Measurements from ENCODE around the gene TPRG1. TPM values are rescaled to one million over a fixed set of nuclear protein-coding genes. Genes with fewer than 3 reads are reported as not detected.

TPRG1 gene
- total and polyA plus RNA-seq, 2 of the 8 experiments (the other 6 are each of a cell fraction or from before 2014, with no cell fraction given): 0.37 to 0.47 TPM

GRCh38 chr3:189132839-189133238, 38.9 kb upstream of the TPRG1 start:
- Histone ChIP-seq H3K4me3 (ENCODE audit: extremely low read depth in 1 of 4, insufficient read depth in 2 of 4, low read depth in 3 of 4, low read length in 4 of 4) (no peak overlapping the region), H2BK12ac (ENCODE audit: low read depth, low read length) (no peak overlapping the region), H3K36me3 (ENCODE audit: control insufficient read depth in 2 of 4, insufficient read depth in 4 of 4, low read length in 3 of 4) (no peaks in the 10 kb centered on the region), H3K18ac (ENCODE audit: extremely low read depth, low read length) (no peak overlapping the region), H2BK20ac (ENCODE audit: low read length) (no peak overlapping the region), H2AK5ac (ENCODE audit: low read depth, low read length) (no peak overlapping the region), H3K79me2 (ENCODE audit: control insufficient read depth in 1 of 2, insufficient read depth in 2 of 2, low read length in 2 of 2) (no peaks in the 10 kb centered on the region), H3K14ac (ENCODE audit: insufficient read length) (no peak overlapping the region), H3K4me1 (replicated peaks in 1 of 4; ENCODE audit: control insufficient read depth in 3 of 4, insufficient read depth in 4 of 4, low read length in 3 of 4) (no peaks in the 10 kb centered on the region; a peak in 1 of 7 replicates), H2AFZ (ENCODE audit: low read length) (no peak overlapping the region), H3K9ac (replicated peaks in 1 of 4; ENCODE audit: extremely low read depth in 1 of 4, low read depth in 3 of 4, low read length in 3 of 4) (no peak overlapping the region), H3K23ac (ENCODE audit: insufficient read length) (no peak overlapping the region), H2BK15ac (ENCODE audit: low read length) (no peak overlapping the region), H3K56ac (replicated peaks; ENCODE audit: insufficient read length, low read depth, low read length) (no peak overlapping the region), H3K9me3 (ENCODE audit: insufficient read depth in 2 of 2, low read depth in 1 of 2, low read length in 1 of 2) (no peaks in the 10 kb centered on the region), H4K8ac (ENCODE audit: extremely low read depth, insufficient read depth, low read length) (no peak overlapping the region), H4K5ac (ENCODE audit: insufficient read length, low read depth, low read length) (no peak overlapping the region), H3K4ac (replicated peaks; ENCODE audit: insufficient read length, low read depth, low read length) (no peak overlapping the region), H3K27me3 (replicated peaks in 1 of 4; ENCODE audit: control insufficient read depth in 3 of 4, extremely low read depth in 1 of 4, insufficient read depth in 3 of 4, low read length in 3 of 4) (no peaks in the 10 kb centered on the region), H4K20me1 (replicated peaks in 1 of 2; ENCODE audit: control insufficient read depth in 1 of 2, insufficient read depth in 2 of 2, low read length in 2 of 2) (no peaks in the 10 kb centered on the region), H3K27ac (ENCODE audit: low read depth, low read length) (no peak overlapping the region), H3K23me2 (ENCODE audit: low read depth, low read length) (no peaks in the 10 kb centered on the region; the same call in 1 of the 2 replicates), H4K91ac (replicated peaks; ENCODE audit: insufficient read length, low read length) (no peak overlapping the region), H3K4me2 (ENCODE audit: insufficient read depth in 1 of 2, low read depth in 2 of 2, low read length in 2 of 2) (no peak overlapping the region), H2BK120ac (replicated peaks; ENCODE audit: low read depth, low read length) (no peak overlapping the region), H3K79me1 (ENCODE audit: low read depth, low read length) (no peaks in the 10 kb centered on the region), H2BK5ac (ENCODE audit: low read depth, low read length) (no peak overlapping the region)
- DNase-seq (ENCODE audit: low read depth in 1 of 2, low spot score in 2 of 2): no peak
- TF ChIP-seq SP2 (IDR thresholded peaks at IDR 0.05; ENCODE audit: low read length) (no peak), MAFK (IDR thresholded peaks at IDR 0.05; ENCODE audit: low read depth, low read length) (no peak), POU5F1 (IDR thresholded peaks at IDR 0.05; ENCODE audit: low read depth, low read length) (no peak), TBP (IDR thresholded peaks at IDR 0.05; ENCODE audit: low read depth, low read length) (no peak)
- WGBS, 2 experiments (ENCODE audit: extremely low coverage in 1 of 2, insufficient coverage in 1 of 2, insufficient read length in 1 of 2, insufficient replicate concordance in 2 of 2, low coverage in 1 of 2, low lambda C conversion rate in 2 of 2, missing lambda C conversion rate in 1 of 2): 91% methylated on average over 2 of the region's 2 CpGs; no CpG with 5 or more reads in 1 of the 2 experiments
- CTCF ChIA-PET (ENCODE audit: partially characterized antibody): interaction anchor here (0.6 kb wide), 1 partner anchor 993 kb away, joined by 3 read pairs; no protein-coding TSS in a partner anchor
- POLR2A ChIA-PET (ENCODE audit: partially characterized antibody): no interaction called here
- FAIRE-seq: no peak

All from H1 (cell line).